GM19351 (cell line): ENCODE data around the gene SEC63.
"Not testable (repeated sequence)": the region's sequence is repeated elsewhere in the genome, so short reads cannot be mapped to it uniquely, and the experiment has no call there.

Source experiments
- ATAC-seq: cut with Tn5 transposase; IDR thresholded peaks from one replicate; pipeline ENCODE4 v1.9.1; 2021; ENCODE audit warnings: mild to moderate bottlenecking, moderate library complexity; ENCODE audit not compliant: unreplicated experiment

Gene SEC63

DNA sequence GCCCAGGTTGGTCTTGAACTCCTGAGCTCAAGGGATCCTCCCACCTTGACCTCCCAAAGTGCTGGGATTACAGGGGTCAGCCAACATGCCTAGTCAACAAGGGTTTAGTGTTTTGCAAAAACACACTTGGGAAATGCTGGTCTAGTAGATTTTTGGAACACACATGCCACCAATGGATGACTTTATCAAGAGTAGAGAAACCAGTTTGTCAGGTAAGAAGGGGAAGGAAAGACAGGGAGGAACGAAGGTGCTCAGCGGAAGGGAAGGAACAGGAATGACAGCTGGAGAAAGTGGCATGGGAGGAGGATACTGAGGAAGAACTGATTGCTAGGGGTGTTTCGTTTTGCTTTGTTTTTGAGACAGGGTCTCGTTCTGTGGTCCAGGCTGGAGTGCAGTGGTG, 15.6 kb upstream of the SEC63 start:
- no peak for ATAC-seq

DNA sequence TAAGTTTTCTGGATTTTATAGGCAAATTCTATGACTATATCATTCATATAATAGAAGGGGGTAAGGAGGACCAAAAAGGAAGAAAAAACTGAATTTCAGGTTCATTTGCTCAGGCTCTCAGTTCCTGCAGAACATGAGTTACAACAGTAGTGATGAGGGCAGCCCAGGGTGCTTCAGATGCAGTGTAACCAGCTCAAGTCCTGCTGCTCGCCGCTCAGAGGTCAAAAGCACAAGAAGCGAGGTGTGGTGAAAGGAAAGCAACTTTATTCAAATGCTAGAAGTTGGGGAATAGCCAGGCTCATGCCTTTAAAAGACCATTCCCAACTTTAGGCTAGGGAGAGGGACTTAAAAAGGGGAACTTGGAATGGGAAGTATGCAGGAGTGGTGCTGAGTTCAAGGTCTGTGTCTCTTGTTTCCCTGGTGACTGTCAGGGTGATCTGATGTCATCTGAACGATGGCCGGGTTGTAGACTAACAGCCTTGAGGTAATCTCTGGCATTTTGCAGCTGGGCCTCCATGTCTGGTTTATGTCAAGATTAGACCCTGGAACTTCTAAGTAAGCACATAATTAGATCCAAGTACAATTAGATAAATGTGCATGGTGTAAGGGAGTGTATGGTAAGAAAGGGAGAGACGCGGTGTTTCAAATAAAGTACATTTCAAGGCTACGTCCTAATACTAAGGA, 14.5 kb upstream of the SEC63 start:
- ATAC-seq, result no peak

DNA sequence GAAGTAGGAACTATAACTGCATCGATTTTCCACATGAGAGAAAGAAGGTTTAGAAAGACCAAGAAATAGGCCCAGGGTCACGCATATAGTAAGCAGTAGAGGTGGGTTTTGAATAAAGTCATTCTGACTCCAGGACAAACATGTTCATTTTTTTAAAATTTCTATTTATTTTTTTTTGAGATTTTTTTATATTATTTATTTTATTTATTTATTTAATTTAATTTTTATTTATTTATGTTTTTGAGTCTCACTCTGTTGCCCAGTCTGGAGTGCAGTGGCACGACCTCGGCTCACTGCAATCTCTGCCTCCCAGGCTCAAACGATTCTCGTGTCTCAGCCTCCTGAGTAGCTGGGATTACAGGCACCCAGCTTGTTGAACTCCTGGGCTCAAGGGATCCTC, 13.2 kb upstream of the SEC63 start:
- ATAC-seq, result no peak

DNA sequence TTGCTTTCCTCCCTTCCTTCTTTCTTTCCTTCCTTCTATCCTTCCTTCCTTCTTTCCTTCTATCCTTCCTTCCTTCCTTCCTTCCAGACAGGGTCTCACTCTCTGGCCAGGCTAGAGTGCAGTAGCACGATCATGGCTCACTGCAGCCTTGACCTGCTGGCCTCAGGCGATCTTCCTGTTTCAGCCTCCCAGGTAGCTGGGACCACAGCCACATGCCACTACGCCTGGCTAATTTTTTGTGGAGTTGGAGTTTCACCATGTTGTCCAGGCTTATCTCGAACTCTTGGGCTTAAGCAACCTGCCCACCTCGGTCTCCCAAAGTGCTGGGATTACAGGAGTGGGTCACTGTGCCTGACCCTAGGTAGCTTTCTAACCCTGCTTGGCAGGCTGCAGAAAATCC, 12.2 kb upstream of the SEC63 start:
- ATAC-seq, result no peak

DNA sequence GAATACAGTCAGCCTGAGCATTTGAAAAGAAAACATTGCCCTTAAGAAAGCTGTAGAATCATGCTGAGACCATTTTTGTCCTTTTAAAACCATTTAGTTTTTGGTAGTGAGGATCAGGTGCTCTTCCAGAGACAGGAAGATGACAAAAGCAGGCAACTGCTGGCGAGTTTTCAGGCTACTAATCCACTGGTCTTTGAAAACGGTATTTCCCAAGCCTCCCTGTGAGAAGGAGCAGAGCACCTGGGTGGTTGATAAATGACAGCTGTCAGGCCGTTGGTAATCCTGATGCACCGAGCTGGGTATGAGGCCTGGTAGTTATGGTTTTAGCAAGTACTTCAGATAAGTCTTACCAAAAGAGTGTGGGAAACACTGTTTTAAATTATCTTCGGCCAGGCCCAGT, 10.1 kb upstream of the SEC63 start:
- no peak for ATAC-seq

DNA sequence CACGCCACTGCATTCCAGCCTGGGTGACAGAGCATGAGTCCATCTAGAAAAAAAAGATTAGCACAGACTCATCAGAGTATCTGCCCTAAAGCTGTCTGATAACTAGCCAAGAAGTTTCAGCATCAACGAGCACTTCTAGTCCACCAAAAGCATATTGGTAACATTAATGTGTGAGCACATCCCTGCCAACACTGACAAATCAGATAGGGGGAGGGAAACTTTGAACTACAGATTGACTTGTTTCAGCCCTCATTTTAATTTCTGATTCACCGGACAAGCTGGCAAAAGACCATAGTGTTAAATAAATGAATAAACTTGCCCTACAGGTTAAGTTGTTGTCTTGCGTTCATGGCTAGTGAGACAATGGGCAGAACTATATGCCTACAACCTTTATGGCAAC, 7.7 kb upstream of the SEC63 start:
- ATAC-seq, result no peak

DNA sequence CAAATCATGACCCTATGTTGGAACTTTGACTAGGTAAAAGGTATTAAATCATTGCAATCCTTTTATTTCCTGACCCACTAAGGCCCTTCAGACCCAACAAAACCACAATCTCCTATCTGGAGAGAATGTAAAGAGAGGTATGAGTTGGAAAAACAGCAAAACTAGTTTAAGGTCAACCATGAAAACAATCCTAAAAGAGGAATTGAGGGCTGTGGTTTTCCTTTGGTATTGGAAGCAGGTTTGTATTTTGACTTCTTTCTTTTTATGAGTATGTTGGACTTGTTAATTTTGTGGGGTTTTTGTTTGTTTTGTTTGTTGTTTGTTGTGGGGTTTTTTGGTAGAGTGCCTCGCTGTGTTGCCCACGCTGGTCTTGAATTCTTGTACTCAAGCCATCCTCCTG, 4.7 kb upstream of the SEC63 start:
- ATAC-seq, result no peak

DNA sequence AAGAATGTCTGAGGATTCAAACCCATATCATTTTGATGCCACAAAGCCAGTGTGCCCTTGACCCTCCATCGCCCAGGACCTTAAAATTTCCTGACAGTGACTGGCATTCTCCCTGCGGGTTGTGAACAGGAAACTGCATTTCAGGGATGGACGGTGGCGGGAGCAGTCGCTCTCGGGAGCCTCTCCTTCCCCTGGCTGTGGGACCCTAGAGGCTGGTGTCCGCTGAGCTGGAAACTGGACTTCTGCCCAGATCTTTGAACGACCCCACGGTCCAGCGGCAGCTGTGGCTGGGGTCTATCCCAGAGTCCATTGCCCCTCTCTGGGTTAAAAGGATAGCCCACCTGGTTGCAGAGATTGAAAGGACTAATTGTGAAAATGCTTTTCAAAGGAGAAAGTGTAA, 1.4 kb upstream of the SEC63 start:
- no peak for ATAC-seq

DNA sequence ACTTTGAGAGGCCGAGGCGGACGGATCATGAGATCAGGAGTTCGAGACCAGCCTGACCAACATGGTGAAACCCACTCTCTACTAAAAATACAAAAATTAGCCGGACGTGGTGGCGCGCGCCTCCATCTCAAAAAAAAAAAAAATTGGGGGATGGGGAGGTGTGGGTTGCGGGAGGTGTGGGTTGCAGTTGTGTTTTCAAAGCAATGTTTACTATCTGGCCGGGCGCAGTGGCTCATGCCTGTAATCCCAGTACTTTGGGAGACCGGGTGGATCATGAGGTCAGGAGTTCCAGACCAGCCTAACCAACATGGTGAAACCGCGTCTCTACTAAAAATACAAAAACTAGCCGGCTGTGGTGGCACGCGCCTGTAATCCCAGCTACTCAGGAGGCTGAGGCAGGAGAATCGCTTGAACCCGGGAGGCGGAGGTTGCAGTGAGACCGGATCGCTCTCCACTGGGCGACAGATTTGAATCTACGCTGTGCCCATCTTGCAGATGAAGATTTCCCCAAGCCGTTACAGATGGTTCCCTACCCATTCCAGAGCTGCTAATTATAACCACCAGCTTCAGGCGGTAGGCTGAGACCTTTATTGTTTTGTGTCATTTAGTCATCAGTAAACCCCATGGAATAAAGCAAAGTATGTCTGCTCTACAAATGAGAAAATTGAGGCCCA, 818 bp upstream of the SEC63 start:
- ATAC-seq, result not testable (repeated sequence)

DNA sequence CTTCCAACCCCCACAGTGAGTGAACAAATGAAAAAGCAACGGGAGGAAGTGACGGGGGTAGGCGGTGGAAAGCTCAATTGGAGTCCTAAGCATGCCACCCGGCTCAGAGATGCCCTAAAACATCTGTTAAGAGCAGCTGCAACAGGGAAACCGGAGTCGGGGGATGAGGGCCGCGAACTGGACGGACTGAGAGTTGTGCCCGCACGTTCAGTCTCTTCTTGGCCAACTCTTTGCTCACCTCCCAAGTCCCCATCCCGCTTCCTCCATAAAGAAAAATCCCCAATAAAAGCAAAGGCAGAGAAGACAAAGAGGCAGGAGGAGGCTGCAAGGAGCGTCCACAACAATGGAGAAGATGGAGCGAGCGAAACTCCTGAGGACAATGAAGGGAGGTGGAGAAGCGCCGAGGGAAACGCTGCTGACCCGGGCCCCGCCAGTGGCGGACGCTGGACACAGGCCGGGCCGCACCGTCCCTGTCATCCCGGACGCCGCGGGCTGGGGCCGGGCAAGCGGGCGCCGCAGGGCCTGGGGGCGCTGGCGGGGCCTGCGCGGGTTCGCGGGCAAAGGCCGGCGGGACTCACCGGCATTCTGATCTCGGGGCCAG, 600 bp downstream of the SEC63 start:
- peak; percentile 40 for ATAC-seq

DNA sequence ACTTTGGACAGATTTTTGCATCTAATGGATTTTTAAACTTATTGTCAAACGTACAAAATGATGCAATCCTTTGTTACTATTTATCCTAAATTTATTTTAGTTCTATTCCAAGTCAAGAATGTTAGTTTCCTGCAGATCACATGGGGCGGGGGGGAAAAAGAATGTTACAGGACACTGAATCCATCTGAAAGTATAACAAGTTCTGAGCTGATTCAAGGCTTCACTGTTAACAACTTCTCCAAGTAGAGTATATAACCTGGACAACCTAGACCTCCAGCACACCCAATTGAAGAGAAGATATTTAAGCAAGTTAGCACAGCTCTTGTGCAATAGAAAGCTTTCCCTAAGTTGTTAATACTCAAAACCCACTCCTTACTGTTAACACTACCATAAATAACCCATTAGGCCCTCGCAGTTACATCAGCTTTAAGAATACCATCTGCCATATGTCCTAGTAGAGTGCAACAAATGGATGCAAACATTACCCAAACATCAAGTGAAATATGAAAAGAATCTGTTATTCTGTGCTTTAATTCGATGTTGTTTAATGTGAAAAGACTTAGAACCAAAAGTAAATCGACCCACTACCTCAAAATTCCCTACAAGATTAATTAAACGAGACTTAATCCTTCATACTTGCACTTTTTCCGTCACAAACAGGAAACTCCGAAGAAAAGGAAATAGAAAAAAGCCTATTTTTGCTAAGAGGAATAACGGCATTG, 1.3 kb downstream of the SEC63 start:
- ATAC-seq, result no peak

DNA sequence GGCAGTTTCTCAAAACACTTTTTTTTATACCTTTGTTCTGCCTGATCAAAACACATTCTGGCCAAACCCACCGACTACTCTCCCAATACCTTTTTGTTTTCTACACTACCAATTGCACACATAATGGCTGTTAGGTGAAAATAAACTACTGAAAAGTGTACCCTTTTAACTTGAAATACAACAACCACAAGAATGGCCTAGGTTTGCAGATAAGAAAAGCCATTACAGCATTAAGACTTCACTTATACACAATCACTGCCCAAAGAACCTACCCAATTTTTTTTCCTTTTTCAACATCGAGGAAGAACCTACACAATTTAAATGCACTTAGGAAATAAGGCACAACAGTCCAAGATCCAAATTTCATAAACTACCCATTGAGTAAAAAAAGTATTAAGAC, 1.8 kb downstream of the SEC63 start:
- ATAC-seq, result no peak

DNA sequence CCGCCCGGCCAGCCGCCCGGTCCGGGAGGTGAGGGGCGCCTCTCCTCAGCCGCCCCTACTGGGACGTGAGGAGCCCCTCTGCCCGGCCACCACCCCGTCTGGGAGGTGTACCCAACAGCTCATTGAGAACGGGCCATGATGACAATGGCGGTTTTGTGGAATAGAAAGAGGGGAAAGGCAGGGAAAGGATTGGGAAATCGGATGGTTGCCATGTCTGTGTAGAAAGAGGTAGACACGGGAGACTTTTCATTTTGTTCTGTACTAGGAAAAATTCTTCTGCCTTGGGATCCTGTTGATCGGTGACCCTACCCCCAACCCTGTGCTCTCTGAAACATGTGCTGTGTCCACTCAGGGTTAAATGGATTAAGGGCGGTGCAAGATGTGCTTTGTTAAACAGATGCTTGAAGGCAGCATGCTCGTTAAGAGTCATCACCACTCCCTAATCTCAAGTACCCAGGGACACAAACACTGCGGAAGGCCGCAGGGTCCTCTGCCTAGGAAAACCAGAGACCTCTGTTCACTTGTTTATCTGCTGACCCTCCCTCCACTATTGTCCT, 4.1 kb downstream of the SEC63 start:
- not testable (repeated sequence) for ATAC-seq

DNA sequence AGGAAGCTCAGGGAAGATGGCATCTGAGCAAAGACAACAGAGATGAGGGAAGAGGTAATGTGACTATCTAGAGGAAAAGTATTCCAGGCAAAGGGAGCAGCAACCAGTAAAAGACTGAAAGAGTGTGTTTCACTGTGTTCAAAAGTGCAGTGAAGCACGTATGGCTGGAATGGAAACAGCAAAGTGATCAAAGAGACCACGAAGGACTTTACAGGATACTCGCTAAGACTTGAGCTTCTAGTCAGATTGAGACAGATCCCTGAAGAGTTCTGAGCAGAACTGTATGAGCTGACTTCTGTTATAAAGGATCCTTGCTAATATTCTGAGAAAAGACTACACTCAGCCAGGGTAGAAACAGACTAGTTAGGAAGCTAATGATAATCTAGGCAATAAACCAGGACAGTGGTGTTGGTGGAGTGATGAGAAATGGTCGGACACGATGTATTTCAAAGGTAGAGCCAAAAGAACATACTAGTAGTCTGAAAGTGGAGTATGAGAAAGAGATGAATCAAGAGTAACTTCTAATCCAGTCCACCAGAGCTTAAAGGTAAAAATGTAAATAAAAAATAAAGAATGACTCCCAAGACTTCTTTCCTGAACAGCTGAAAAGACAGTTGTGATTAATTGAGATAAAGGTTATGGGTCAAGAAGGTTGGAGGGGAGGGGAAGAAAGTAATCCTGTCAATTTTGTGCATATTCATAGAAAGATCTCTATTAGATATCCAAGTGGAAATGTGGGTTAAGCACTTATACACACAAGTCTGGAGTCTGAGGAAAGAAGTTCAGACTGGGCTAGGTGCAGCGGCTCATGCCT, 14.2 kb downstream of the SEC63 start:
- ATAC-seq, result no peak

DNA sequence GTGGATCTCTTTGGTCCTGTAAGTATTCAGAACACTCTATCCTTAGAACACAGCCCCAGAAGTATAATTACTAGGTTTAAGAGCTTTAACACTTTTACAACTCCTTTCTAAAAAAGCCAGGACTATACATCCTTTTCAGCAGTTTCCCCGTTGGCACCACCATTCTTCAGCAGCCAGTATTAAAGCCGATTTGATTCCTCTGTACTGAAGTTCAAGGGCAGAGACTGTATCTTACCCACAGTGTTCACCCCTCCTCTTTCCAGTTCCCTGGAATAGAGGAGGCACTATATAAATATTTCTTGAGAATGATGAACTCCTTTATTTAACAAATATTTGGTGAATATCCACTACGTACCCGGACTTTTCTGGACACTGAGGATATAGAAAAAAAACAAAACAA, 15.9 kb downstream of the SEC63 start:
- ATAC-seq, result no peak

DNA sequence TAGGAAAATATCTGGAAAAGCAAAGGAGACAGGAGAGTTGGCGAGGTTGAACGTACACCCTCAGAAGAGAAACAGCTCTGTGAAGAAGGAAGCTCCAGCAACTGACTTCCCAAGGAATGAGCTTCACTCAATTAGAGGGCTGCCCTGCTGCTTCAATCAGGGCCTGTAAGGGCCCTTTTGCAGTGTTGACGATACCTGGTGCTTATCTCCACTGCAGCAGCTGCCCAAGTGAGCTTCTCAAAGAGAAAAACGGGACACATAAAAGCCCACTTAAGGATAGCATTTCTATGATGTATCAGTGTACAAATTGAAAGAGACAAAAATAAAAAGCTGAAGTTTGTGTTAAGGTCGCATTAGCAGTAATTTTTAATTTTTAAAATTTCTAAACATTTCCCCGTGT, 16.4 kb downstream of the SEC63 start:
- no peak for ATAC-seq

DNA sequence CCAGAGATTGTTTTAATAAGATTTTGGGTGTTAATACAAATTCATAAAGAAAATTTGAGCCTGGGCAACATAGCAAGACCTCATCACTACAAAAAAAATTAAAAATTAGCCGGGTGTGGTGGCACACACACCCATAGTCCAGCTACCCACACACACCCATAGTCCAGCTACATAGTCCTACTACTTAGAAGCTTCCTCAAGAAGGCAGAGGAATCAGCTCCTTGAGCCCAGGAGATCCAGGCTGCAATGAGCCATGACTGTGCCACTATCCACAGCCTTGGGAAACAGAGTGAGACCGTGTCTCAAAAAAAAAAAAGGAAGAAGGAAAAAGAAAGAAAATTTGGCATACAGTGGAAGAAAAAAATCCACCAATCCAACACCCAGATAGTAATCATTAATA, 16.8 kb downstream of the SEC63 start:
- no peak for ATAC-seq

DNA sequence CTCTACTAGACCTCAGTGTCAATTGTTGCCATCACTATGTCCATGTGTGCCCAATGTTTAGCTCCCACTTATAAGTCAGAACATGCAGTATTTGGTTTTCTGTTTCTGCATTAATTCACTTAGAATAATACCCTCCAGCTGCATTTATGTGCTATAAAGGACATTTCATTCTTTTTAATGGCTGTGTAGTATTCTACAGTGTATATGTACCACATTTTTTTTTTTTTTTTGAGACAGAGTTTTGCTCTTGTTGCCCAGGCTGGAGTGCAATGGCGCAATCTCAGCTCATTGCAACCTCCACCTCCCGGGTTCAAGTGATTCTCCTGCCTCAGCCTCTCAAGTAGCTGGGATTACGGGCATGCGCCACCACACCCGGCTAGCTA, 21.1 kb downstream of the SEC63 start:
- ATAC-seq, result not testable (repeated sequence)

DNA sequence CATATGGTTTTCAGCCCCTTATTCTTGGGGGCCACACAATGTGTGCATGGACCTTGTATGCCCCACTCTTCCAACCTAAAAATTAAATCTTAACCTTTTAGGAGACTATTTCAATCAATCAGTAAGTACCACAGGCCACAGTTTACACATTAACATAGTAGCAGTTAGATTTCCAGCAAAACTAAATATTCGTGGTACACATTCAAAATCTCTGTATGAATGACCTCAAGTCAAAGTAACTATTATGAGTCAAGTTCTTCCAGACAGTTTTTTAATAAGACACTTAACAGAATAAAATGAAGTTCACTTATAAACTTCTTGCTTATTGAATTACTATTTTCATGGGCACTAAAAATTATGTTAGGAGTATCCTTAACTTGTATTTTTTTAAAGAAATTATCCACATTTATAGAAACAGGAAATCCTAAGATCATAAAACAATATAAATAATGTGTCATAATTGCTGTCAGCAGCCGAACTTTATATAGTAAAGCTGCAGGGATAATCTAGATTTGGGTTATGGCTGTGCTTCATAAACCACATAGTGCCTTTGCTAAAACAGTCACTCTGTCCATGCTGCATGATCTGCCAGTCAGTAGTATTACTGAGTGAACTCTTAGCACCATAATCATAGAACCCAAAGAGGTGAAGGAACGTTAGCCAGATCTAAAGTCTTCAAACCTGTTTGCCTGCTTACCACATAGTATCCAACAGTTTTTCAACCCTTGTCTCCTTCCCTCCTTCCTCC, 21.7 kb downstream of the SEC63 start:
- ATAC-seq, result no peak

DNA sequence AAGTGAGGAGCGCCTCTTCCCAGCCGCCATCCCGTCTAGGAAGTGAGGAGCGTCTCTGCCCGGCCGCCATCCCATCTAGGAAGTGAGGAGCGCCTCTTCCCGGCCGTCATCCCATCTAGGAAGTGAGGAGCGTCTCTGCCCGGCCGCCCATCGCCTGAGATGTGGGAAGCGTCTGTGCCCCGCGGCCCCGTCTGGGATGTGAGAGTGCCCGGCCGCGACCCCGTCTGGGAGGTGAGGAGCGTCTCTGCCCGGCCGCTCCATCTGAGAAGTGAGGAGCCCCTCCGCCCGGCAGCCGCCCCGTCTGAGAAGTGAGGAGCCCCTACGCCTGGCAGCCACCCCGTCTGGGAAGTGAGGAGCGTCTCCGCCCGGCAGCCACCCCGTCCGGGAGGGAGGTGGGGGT, 23.8 kb downstream of the SEC63 start:
- ATAC-seq, result not testable (repeated sequence)
